ENCODE measurements around the gene RANBP10.

RANBP10 gene

GRCh38 chr16:67750466-67750865 is 55.9 kb downstream of the RANBP10 start:
- Histone ChIP-seq H3K4me2 (no peak overlapping the region), H3K9ac (no peak overlapping the region), H3K36me3 (peaks cover 17 to 90% (median 50%) of the 10 kb centered on the region in 11 experiments; a peak in 21 of 22 replicates), H3K27me3 (no peaks in the 10 kb centered on the region), H3K9me3 (replicated peaks in 1 of 11) (no peaks in the 10 kb centered on the region), H3K27ac (no peak overlapping the region), H3K4me1 (peaks cover 0 to under 1% (median 0%) of the 10 kb centered on the region in 10 experiments; a peak in 1 of 20 replicates), H3K4me3 (no peak overlapping the region), H4K20me1 (peaks cover 10 to 80% (median 30%) of the 10 kb centered on the region in 11 experiments; a peak in 17 of 22 replicates)
- TF ChIP-seq Cebpa-rat (IDR thresholded peaks at IDR 0.05) = no peak

GRCh38 chr16:67749436-67750078 is 56.8 kb downstream of the RANBP10 start:
- H3K9ac ChIP-seq = no peak overlapping the region
- H3K9me3 ChIP-seq (replicated peaks in 1 of 11) = no peaks in the 10 kb centered on the region
- no peak overlapping the region for H3K4me3 ChIP-seq
- no peaks in the 10 kb centered on the region for H3K4me1 ChIP-seq
- H3K27ac ChIP-seq = no peak overlapping the region; a peak in 1 of 22 replicates
- H3K27me3 ChIP-seq = no peaks in the 10 kb centered on the region
- H3K4me2 ChIP-seq = no peak overlapping the region
- no peak for TF ChIP-seq Cebpa-rat (IDR thresholded peaks at IDR 0.05)
- H3K36me3 ChIP-seq = peaks cover 19 to 91% (median 48%) of the 10 kb centered on the region in 11 experiments
- H4K20me1 ChIP-seq = peaks cover 4 to 72% (median 23%) of the 10 kb centered on the region in 11 experiments; a peak in 16 of 22 replicates

GRCh38 chr16:67748834-67749233 is 57.5 kb downstream of the RANBP10 start:
- Histone ChIP-seq H3K4me2 (no peak overlapping the region), H4K20me1 (peaks cover 0 to 72% (median 21%) of the 10 kb centered on the region in 11 experiments; a peak in 15 of 22 replicates), H3K9me3 (replicated peaks in 1 of 11) (no peaks in the 10 kb centered on the region), H3K36me3 (peaks cover 23 to 91% (median 48%) of the 10 kb centered on the region in 11 experiments), H3K9ac (no peak overlapping the region), H3K4me1 (no peaks in the 10 kb centered on the region), H3K27ac (no peak overlapping the region), H3K4me3 (no peak overlapping the region), H3K27me3 (no peaks in the 10 kb centered on the region)
- TF ChIP-seq Cebpa-rat (IDR thresholded peaks at IDR 0.05) = no peak

- H3K9me3 ChIP-seq (replicated peaks in 1 of 11) = no peaks in the 10 kb centered on the region
- no peaks in the 10 kb centered on the region for H3K4me1 ChIP-seq
- H3K27me3 ChIP-seq = no peaks in the 10 kb centered on the region
- H3K4me2 ChIP-seq = no peak overlapping the region
- H3K36me3 ChIP-seq = peaks cover 28 to 91% (median 48%) of the 10 kb centered on the region in 11 experiments
- H3K27ac ChIP-seq = no peak overlapping the region
- H3K4me3 ChIP-seq = no peak overlapping the region
- TF ChIP-seq Cebpa-rat (IDR thresholded peaks at IDR 0.05) = no peak
- peaks cover 0 to 78% (median 26%) of the 10 kb centered on the region in 11 experiments; a peak in 16 of 22 replicates for H4K20me1 ChIP-seq
- H3K9ac ChIP-seq = no peak overlapping the region
Measured at GRCh38 chr16:67746846-67747245, 59.5 kb downstream of the RANBP10 start.

GRCh38 chr16:67741118-67741517 is 65.2 kb downstream of the RANBP10 start:
- Histone ChIP-seq H3K4me3 (no peak overlapping the region), H4K20me1 (peaks cover 0 to 60% (median 15%) of the 10 kb centered on the region in 11 experiments; a peak in 11 of 22 replicates), H3K4me2 (no peak overlapping the region), H3K9ac (no peak overlapping the region), H3K36me3 (peaks cover 63 to 97% (median 77%) of the 10 kb centered on the region in 11 experiments), H3K27ac (no peak overlapping the region), H3K9me3 (replicated peaks in 1 of 11) (no peaks in the 10 kb centered on the region), H3K27me3 (no peaks in the 10 kb centered on the region), H3K4me1 (no peaks in the 10 kb centered on the region)
- TF ChIP-seq Cebpa-rat (IDR thresholded peaks at IDR 0.05) = no peak

- no peaks in the 10 kb centered on the region for H3K9me3 ChIP-seq (replicated peaks in 1 of 11)
- H3K4me2 ChIP-seq = no peak overlapping the region
- H3K4me3 ChIP-seq = no peak overlapping the region
- no peak overlapping the region for H3K9ac ChIP-seq
- H3K27me3 ChIP-seq = no peaks in the 10 kb centered on the region
- no peak overlapping the region for H3K27ac ChIP-seq
- H3K36me3 ChIP-seq = peaks cover 67 to 97% (median 83%) of the 10 kb centered on the region in 11 experiments
- H4K20me1 ChIP-seq = peaks cover 0 to 61% (median 15%) of the 10 kb centered on the region in 11 experiments; a peak in 11 of 22 replicates
- TF ChIP-seq Cebpa-rat (IDR thresholded peaks at IDR 0.05) = no peak
- H3K4me1 ChIP-seq = no peaks in the 10 kb centered on the region
Measured at GRCh38 chr16:67740391-67740790, 66.0 kb downstream of the RANBP10 start.

- H3K36me3 ChIP-seq = peaks cover 53 to 97% (median 87%) of the 10 kb centered on the region in 11 experiments
- no peak overlapping the region for H3K4me3 ChIP-seq
- H4K20me1 ChIP-seq = peaks cover 0 to 38% (median 9%) of the 10 kb centered on the region in 11 experiments; a peak in 9 of 22 replicates
- no peak overlapping the region for H3K9ac ChIP-seq
- TF ChIP-seq Cebpa-rat (IDR thresholded peaks at IDR 0.05) = no peak
- no peak overlapping the region for H3K4me2 ChIP-seq
- H3K4me1 ChIP-seq = no peaks in the 10 kb centered on the region
- no peak overlapping the region for H3K27ac ChIP-seq
- H3K27me3 ChIP-seq = no peaks in the 10 kb centered on the region
- no peaks in the 10 kb centered on the region for H3K9me3 ChIP-seq (replicated peaks in 1 of 11)
Measured at GRCh38 chr16:67736858-67737257, 69.5 kb downstream of the RANBP10 start.

- peaks cover 54 to 97% (median 87%) of the 10 kb centered on the region in 11 experiments for H3K36me3 ChIP-seq
- H3K27ac ChIP-seq = no peak overlapping the region
- H3K9me3 ChIP-seq (replicated peaks in 1 of 11) = no peaks in the 10 kb centered on the region
- no peak for TF ChIP-seq Cebpa-rat (IDR thresholded peaks at IDR 0.05)
- no peaks in the 10 kb centered on the region for H3K4me1 ChIP-seq
- no peak overlapping the region for H3K9ac ChIP-seq
- H3K4me2 ChIP-seq = no peak overlapping the region
- H3K4me3 ChIP-seq = no peak overlapping the region
- peaks cover 0 to 43% (median 0%) of the 10 kb centered on the region in 11 experiments; a peak in 8 of 22 replicates for H4K20me1 ChIP-seq
- no peaks in the 10 kb centered on the region for H3K27me3 ChIP-seq
Measured at GRCh38 chr16:67734731-67735201, 71.6 kb downstream of the RANBP10 start.

GRCh38 chr16:67733734-67734470 is 72.5 kb downstream of the RANBP10 start:
- no peaks in the 10 kb centered on the region for H3K9me3 ChIP-seq (replicated peaks in 1 of 11)
- no peak overlapping the region for H3K4me3 ChIP-seq
- no peak overlapping the region for H3K27ac ChIP-seq
- no peaks in the 10 kb centered on the region for H3K4me1 ChIP-seq
- peaks cover 54 to 97% (median 87%) of the 10 kb centered on the region in 11 experiments for H3K36me3 ChIP-seq
- no peak overlapping the region for H3K4me2 ChIP-seq
- H3K9ac ChIP-seq = no peak overlapping the region
- H3K27me3 ChIP-seq = no peaks in the 10 kb centered on the region
- TF ChIP-seq Cebpa-rat (IDR thresholded peaks at IDR 0.05) = no peak
- peaks cover 0 to 49% (median 0%) of the 10 kb centered on the region in 11 experiments; a peak in 8 of 22 replicates for H4K20me1 ChIP-seq
